Vagina (tissue), 2 donors: ENCODE measurements around the gene KCNK3.

ENCODE experiments used
- CTCF ChIP-seq, 3 experiments: fragments of 450-650 bp in 2 of 3; fragments of 200-600 bp in 1 of 3; sonication (generic) in 1 of 3; IDR thresholded peaks; one replicate each; pipeline ENCODE4 v1.5.1; 2017 to 2019; ENCODE audit warnings: antibody characterized with exemption in 3 of 3, mild to moderate bottlenecking in 2 of 3, moderate library complexity in 2 of 3
- POLR2AphosphoS5 ChIP-seq, 2 donors: sonication (generic); formaldehyde crosslinking; IDR thresholded peaks; one replicate each; pipeline ENCODE4 v1.9.0; 2017; ENCODE audit warnings: antibody characterized with exemption in 2 of 2, mild to moderate bottlenecking in 2 of 2, low read depth in 1 of 2; ENCODE audit not compliant: insufficient read depth in 1 of 2

- TF ChIP-seq CTCF (IDR thresholded peaks at IDR 0.05) (no peak), POLR2AphosphoS5 (IDR thresholded peaks at IDR 0.05; ENCODE audit: insufficient read depth in 1 of 2, low read depth in 1 of 2) (no peak)
These were observed 76.2 kb downstream of the KCNK3 start for GRCh38 chr2:26768759-26769088.
